ENCODE measurements around the gene WIPI1. TPM values are rescaled to one million over a fixed set of nuclear protein-coding genes. Genes with fewer than 3 reads are reported as not detected.

The WIPI1 gene
- total and polyA plus RNA-seq, 2 of the 13 experiments (the other 11 are each of a cell fraction or from before 2014, with no cell fraction given): 29.4 to 141 TPM

DNA sequence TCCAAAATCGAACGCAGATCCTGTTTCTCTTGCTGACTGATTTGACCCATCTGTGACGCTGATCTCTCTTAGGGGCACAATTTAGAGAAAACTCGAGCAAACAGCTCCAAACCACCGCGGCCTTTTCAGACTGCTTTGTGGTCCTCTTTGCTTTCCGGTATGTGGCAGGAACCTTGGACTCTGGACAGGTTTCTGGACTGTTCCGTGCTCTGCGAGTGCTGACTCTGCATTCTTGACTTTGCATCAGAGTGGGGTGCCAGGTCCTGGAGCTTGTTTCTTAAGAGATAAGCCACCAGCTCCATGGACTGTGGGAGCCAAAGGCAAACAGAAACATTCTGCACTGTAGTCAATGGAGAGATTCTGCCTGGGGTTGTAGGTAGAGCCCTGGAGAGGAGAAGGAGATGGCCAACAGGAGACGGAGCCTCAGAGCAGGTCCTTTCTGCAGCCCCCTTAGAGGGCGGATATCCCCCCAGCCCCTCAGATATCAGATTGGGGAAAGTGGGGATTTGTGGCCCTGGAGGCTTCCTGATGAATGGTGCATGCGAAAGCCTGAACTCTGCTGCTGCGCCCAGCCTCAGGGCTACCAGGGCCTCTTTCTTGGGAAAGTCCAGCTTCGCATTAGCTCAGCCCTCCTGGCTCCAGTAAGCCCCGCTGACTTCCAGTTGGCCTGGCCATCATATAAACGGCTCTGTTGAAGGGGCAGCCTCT is 65.6 kb downstream of the WIPI1 start (continued):
- TF ChIP-seq KLF6 (CRISPR knock-in tag; IDR thresholded peaks at IDR 0.05) (0 out of 2 replicates have a peak, but pooled peaks have one; percentile 47), SATB2 (CRISPR knock-in tag; IDR thresholded peaks at IDR 0.05) (no peak), ZNF615 (CRISPR knock-in tag; IDR thresholded peaks at IDR 0.05; ENCODE audit: borderline replicate concordance) (no peak), PRDM10 (CRISPR knock-in tag; IDR thresholded peaks at IDR 0.05; ENCODE audit: low read depth) (no peak), SCMH1 (CRISPR knock-in tag; IDR thresholded peaks at IDR 0.05; ENCODE audit: borderline replicate concordance) (no peak), NR1H2 (CRISPR knock-in tag; IDR thresholded peaks at IDR 0.05; ENCODE audit: borderline replicate concordance, low read depth) (no peak), ARID4A (CRISPR knock-in tag; IDR thresholded peaks at IDR 0.05; ENCODE audit: borderline replicate concordance) (no peak; the same call in 1 of the 2 replicates), ZNF225 (CRISPR knock-in tag; IDR thresholded peaks at IDR 0.05) (no peak), ZNF7 (CRISPR knock-in tag; IDR thresholded peaks at IDR 0.05) (no peak), HBP1 (CRISPR knock-in tag; IDR thresholded peaks at IDR 0.05; ENCODE audit: low read depth) (no peak), KDM5B (CRISPR knock-in tag; IDR thresholded peaks at IDR 0.05; ENCODE audit: borderline replicate concordance) (peak; percentile 52), HOXA7 (CRISPR knock-in tag; IDR thresholded peaks at IDR 0.05) (no peak), FOXO1 (CRISPR knock-in tag; IDR thresholded peaks at IDR 0.05) (peak; percentile 71; the same call in 1 of the 2 replicates), SIX1 (CRISPR knock-in tag; IDR thresholded peaks at IDR 0.05; ENCODE audit: borderline replicate concordance) (no peak; the same call in 1 of the 2 replicates), ZNF441 (CRISPR knock-in tag; IDR thresholded peaks at IDR 0.05; ENCODE audit: borderline replicate concordance) (no peak), ZNF709 (CRISPR knock-in tag; IDR thresholded peaks at IDR 0.05) (no peak), ATF1 (CRISPR knock-in tag; IDR thresholded peaks at IDR 0.05) (peak; percentile 54; the same call in 1 of the 2 replicates), SOX5 (CRISPR knock-in tag; IDR thresholded peaks at IDR 0.05; ENCODE audit: borderline replicate concordance) (peak; percentile 63)
- TF ChIP-seq, protein P1, sequence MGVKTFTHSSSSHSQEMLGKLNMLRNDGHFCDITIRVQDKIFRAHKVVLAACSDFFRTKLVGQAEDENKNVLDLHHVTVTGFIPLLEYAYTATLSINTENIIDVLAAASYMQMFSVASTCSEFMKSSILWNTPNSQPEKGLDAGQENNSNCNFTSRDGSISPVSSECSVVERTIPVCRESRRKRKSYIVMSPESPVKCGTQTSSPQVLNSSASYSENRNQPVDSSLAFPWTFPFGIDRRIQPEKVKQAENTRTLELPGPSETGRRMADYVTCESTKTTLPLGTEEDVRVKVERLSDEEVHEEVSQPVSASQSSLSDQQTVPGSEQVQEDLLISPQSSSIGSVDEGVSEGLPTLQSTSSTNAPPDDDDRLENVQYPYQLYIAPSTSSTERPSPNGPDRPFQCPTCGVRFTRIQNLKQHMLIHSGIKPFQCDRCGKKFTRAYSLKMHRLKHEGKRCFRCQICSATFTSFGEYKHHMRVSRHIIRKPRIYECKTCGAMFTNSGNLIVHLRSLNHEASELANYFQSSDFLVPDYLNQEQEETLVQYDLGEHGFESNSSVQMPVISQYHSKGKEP (CRISPR knock-in tag; IDR thresholded peaks at IDR 0.05): no peak

Measured in HepG2 (cell line).